Activated T-cell treated with anti-CD3 and anti-CD28 coated beads, Interleukin-2, amount 50 U/mL, for 4 hours (primary cell): ENCODE data around the gene TSPAN14. TPM values are rescaled to one million over a fixed set of nuclear protein-coding genes. Genes with fewer than 3 reads are reported as not detected.

Source experiments
- ATAC-seq, 2 donors: fragments of 200-7000 bp; cut with Tn5 transposase; one replicate each; pipeline ENCODE4 v1.10.0; 2021
- DNase-seq: peaks from one replicate; pipeline ENCODE4 v3.0.0-alpha.2; 2020
- H3K27me3 Mint-ChIP-seq: one replicate; pipeline ENCODE4 v1.8.0; 2021; ENCODE audit warnings: low read depth, mixed read lengths
- H3K36me3 Mint-ChIP-seq: one replicate; pipeline ENCODE4 v1.8.0; 2022; ENCODE audit warnings: mixed read lengths; ENCODE audit not compliant: insufficient read depth
- H3K4me1 Mint-ChIP-seq: one replicate; pipeline ENCODE4 v1.8.0; 2021; ENCODE audit warnings: low read depth, mixed read lengths
- H3K4me3 Mint-ChIP-seq: one replicate; pipeline ENCODE4 v1.8.0; 2021; ENCODE audit warnings: mild to moderate bottlenecking, moderate library complexity, mixed read lengths
- H3K9me3 Mint-ChIP-seq: one replicate; pipeline ENCODE4 v1.8.0; 2021; ENCODE audit warnings: mixed read lengths
- total RNA-seq, 3 donors: library from RNA; stranded (reverse); gene quantifications; one replicate each; pipeline ENCODE4 v1.2.1, GENCODE V29; 2021

Gene TSPAN14
- total RNA-seq, 3 donors from 2014 or later, result 31.8 to 36.2 (median 35.0) TPM

DNA sequence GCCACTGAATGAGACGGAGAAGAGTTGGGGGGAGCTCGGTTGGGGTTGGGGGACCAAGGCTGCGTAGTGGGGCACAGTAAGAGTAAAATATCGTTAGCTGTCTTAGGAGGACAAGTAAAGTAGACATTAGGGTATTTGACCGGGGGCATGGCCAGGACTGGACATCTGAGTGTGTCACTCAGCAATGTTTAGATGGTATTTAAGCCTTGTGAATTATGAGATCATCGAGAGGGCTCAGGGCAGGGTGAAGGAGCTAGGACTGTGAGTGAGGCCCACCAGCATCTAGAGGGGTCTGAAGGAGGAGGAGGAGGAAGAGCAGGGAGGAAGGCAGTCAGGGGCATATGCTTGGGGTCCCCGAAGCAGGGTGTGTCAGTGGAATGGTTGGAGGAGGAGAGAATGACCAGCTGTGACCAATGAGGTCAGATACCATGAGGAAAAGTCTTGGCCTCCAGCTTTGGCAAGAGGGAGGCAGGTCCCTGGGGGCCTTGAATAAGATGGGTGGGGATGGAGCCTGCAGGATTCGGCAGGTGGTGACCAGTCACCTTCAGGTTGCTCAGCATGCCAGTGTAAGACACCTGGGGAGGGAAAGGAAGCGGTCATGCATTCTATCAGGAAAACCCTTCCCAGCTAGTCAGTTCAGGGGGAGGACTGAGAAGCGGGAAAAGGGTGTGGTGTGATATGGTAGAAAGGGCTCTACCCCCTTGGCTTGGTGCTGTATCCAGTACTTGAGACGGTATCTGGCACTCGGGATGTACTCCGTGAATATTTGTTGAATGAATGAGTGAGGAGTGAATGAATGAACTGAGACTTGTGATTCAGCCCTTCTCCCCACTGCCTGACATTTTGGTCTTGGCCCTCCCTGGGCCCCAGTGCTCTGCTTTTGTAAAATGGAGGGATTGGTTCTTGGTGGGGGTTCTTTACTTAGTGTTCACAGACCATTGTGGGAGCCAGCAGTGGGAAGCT lies 48.8 kb downstream of the TSPAN14 start:
- Mint-ChIP-seq H3K9me3 (no peaks in the 10 kb centered on the region), H3K27me3 (no peaks in the 10 kb centered on the region), H3K4me1 (peaks cover 80% of the 10 kb centered on the region), H3K36me3 (peaks cover 13% of the 10 kb centered on the region), H3K4me3 (no peak overlapping the region)
- ATAC-seq (no peak), DNase-seq (no peak)

DNA sequence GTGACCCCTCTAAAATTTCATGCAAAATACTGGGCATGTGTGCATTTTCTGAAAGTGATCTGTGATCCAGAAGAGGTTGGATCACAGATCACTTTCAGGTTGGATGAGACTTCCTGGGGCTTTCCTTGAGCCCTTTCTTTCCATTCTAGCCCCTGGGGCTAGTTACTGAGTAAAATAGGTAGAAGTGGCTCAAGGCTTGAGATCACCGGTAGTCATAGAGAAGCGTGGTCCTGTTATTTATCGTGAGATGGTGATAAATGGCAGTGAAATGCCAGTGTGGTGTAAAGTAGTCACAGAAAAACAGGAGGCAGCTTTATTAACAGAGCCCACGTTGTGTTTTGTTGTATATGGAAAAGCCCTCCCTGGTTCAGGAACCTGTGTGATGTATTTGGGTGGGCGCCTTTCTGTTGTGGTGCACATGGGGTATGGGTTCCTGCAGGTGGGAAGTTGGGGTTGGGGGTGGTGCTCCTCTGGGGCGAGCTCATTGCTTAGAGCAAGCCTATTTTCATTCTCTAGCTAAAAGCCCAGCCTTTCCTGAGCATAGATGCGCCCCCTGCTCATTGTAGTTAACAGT lies 49.6 kb downstream of the TSPAN14 start:
- Mint-ChIP-seq H3K4me1 (peaks cover 73% of the 10 kb centered on the region), H3K4me3 (no peak overlapping the region), H3K36me3 (peaks cover 13% of the 10 kb centered on the region), H3K27me3 (no peaks in the 10 kb centered on the region), H3K9me3 (no peaks in the 10 kb centered on the region)
- DNase-seq, result no peak
- ATAC-seq, result no peak

DNA sequence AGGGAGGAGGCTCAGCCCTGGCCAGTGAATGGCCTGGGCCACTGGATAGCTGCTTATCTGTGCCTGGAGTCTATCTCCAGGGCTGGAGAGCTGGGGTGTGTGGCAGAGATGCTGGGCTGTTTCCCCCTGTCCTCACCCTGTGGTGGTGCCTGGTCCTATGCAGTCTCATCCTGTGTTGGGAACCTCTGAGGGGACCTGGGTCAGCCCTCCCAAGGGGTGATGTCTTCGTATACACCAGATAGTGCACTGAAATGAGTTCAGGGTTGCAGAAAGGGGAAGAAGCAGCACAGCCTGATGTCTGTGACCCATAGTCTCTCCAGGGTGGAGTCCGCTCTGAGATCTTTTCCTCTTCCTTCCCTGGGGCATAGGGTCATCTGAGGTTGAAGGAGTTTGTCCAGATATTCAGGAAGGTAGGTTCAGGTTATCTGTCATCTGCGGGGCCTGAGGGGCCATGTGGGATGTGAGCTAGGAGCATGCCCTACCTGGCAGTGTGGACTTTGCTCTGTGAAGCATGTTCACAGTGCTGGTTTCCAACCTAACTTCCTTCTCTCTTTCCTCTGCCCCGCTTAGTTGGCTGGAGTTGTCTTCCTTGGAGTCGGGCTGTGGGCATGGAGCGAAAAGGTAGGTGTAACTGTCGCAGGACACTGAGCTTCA lies 50.2 kb downstream of the TSPAN14 start:
- no peaks in the 10 kb centered on the region for H3K27me3 Mint-ChIP-seq
- H3K9me3 Mint-ChIP-seq, result no peaks in the 10 kb centered on the region
- peaks cover 13% of the 10 kb centered on the region for H3K36me3 Mint-ChIP-seq
- H3K4me3 Mint-ChIP-seq, result no peak overlapping the region
- no peak for ATAC-seq
- DNase-seq, result no peak
- peaks cover 68% of the 10 kb centered on the region for H3K4me1 Mint-ChIP-seq

DNA sequence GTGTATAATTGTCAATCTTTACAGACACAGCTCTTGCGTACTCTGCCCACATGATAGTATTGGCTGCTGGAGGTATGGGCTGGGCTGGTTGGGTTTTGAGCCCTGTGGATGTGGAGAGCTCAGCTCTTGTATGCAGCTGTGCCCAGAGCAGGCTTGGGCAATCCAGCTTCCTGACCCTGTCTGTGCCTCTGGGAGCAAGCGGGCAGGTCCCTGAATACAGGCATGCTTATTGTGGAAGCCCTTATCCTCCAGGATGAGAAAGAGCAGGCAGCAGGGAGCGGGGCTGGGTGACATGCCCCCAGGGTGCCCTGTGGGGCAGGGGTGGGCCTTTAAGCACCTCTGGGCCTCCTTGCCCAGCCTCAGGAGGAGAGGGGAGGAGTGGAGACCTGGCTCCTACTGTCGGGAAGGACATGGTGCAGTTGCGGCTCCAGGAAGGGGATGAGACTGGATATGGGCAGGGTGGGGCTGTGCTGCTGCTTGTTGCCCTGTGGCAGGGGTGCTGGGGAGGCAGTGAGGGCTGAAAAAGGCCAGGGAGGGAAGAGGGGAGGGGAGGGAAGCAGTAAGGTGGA lies 50.9 kb downstream of the TSPAN14 start:
- Mint-ChIP-seq H3K4me3 (no peak overlapping the region), H3K9me3 (no peaks in the 10 kb centered on the region)
- ATAC-seq, result no peak

DNA sequence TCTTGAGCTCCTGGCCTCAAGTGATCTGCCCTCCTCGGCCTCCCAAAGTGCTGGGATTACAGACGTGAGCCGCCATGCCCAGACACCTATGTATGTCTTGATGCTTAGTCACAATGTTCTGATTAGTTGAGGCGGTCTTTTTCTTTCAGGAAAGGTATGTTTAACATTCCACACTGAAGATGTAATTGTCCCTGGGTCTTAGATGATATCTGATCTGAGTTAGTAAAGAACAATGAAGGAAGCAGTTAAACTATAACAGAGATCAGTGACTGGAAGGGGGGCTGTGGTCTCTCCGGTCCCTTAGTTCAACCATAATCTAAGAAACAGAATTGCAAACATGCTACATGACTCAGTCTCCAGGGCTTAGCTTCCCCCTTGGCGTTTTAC lies 52.1 kb downstream of the TSPAN14 start:
- H3K4me1 Mint-ChIP-seq, result peaks cover 59% of the 10 kb centered on the region
- H3K9me3 Mint-ChIP-seq, result no peaks in the 10 kb centered on the region
- DNase-seq, result no peak
- H3K36me3 Mint-ChIP-seq, result peaks cover 20% of the 10 kb centered on the region
- no peaks in the 10 kb centered on the region for H3K27me3 Mint-ChIP-seq
- no peak overlapping the region for H3K4me3 Mint-ChIP-seq
- no peak for ATAC-seq

More for the DNA sequence above, 50.9 kb downstream of the TSPAN14 start:
- H3K27me3 Mint-ChIP-seq, result no peaks in the 10 kb centered on the region
- peaks cover 62% of the 10 kb centered on the region for H3K4me1 Mint-ChIP-seq
- DNase-seq, result no peak
- peaks cover 16% of the 10 kb centered on the region for H3K36me3 Mint-ChIP-seq

DNA sequence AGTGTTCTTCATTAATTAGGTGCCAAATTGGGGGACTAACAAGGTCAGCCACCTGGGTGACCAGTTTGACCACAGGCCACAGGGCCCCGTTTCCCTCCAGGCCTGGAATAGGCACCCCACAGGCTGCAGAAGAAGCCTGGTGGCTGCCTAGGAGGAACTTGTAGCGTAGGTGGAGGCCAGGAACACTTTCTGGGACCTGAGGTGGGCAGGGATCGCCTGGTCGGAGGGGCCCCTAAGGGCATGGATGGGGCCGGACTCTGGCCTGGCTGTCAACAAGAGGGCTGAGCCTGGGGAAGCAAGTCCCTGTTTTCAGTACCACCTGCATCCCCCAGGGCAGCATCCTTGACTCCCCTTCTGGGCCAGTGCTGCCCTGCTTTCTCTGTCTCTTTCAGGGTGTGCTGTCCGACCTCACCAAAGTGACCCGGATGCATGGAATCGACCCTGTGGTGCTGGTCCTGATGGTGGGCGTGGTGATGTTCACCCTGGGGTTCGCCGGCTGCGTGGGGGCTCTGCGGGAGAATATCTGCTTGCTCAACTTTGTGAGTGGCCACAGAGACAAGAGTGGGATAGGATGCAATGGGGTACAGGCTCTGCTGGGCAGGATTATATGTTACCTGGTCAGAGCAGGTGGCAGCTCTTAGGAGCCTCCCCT lies 52.9 kb downstream of the TSPAN14 start:
- DNase-seq (no peak), ATAC-seq (no peak)
- Mint-ChIP-seq H3K36me3 (peaks cover 16% of the 10 kb centered on the region), H3K9me3 (no peaks in the 10 kb centered on the region), H3K4me3 (no peak overlapping the region), H3K4me1 (peaks cover 57% of the 10 kb centered on the region), H3K27me3 (no peaks in the 10 kb centered on the region)

DNA sequence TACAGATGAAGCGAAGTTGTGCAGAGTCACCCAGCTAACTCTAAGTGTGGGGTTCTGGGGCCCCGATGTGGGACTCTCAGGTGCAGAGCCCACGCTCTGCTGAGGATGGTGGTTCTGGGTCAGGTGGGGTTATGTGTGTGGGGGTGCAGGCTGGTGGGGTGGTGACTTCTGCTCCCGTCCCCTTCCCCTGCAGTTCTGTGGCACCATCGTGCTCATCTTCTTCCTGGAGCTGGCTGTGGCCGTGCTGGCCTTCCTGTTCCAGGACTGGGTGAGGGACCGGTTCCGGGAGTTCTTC lies 54.9 kb downstream of the TSPAN14 start:
- no peaks in the 10 kb centered on the region for H3K27me3 Mint-ChIP-seq
- no peak overlapping the region for H3K4me3 Mint-ChIP-seq
- ATAC-seq, result no peak
- peaks cover 21% of the 10 kb centered on the region for H3K36me3 Mint-ChIP-seq
- H3K9me3 Mint-ChIP-seq, result no peaks in the 10 kb centered on the region
- H3K4me1 Mint-ChIP-seq, result peaks cover 37% of the 10 kb centered on the region
- no peak for DNase-seq

DNA sequence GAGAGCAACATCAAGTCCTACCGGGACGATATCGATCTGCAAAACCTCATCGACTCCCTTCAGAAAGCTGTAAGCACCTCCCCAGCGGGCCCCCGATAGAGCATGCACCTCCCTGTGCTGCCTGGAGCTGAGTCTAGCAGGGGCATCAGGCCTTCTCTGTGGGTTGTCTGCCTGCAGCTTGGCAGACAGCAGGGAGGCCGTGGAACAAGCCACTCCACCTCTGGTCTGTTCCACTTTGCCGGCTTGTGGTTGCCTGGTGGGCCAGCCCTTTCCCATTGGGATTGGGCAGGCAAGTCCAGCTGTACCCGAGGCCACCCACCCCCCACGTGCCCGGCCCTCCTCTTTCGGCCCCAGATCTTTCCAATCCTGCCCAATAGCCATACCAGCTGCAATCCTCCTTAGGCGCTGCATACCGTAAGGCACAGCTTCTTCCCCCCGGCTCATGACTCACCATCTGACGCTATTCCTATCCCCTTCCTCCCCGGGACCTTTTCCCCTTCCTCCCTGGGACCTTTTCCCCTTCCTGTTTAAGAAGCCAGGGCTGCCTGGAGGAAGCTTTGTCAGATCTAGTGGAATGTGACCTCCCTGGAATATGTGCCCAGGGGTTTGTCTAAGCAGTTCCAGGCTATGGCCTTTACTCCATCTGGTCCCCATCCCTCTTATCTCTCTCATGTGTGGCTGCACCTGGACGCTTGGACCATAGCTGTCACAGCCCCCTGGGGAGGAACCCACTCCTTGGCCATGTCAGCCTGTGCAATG lies 55.5 kb downstream of the TSPAN14 start:
- H3K36me3 Mint-ChIP-seq, result peaks cover 26% of the 10 kb centered on the region
- H3K27me3 Mint-ChIP-seq, result no peaks in the 10 kb centered on the region
- H3K9me3 Mint-ChIP-seq, result no peaks in the 10 kb centered on the region
- H3K4me3 Mint-ChIP-seq, result no peak overlapping the region
- DNase-seq (no peak), ATAC-seq (no peak)
- H3K4me1 Mint-ChIP-seq, result peaks cover 31% of the 10 kb centered on the region

DNA sequence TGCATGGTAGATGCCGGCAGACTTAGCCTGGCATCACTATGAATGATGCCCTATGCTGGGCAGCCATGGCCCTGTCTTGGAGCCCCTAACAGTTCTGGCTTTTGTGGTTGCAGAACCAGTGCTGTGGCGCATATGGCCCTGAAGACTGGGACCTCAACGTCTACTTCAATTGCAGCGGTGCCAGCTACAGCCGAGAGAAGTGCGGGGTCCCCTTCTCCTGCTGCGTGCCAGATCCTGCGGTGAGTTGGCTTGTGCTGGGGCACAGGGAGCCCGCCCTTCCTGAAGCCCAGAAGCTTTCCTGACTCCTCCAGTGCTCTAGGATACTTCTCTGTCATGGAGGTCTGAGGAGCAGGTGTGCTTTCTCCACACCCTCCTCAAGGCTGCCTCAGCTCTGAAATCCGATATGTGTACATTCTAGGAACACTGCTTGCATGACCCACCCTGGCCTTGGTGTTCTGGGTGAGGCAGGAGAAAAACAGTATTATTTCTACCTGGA lies 58.0 kb downstream of the TSPAN14 start:
- DNase-seq, result no peak
- H3K27me3 Mint-ChIP-seq, result no peaks in the 10 kb centered on the region
- H3K4me1 Mint-ChIP-seq, result peaks cover 17% of the 10 kb centered on the region

DNA sequence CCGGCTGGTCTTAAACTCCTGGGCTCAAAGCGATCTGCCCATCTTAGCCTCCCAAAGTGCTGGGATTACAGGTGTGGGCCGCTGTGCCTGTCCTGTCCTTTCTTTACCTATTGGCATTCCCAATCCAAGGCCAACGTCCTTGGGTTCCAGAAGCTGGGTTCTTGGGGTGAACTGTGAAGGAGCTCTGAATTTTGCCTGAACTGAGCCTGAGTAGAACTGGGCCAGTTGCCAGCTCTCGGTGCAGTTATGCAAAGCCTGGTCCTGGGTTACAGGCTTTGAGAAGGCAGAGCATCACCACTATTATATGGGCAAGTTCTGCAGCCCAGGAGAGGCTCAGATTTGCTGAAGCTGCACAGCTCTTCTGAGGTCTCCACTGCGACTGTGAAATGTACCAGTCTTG lies 59.0 kb downstream of the TSPAN14 start:
- H3K4me1 Mint-ChIP-seq, result peaks cover 17% of the 10 kb centered on the region

More for the DNA sequence above, 58.0 kb downstream of the TSPAN14 start:
- no peak for ATAC-seq
- Mint-ChIP-seq H3K36me3 (peaks cover 28% of the 10 kb centered on the region), H3K9me3 (no peaks in the 10 kb centered on the region), H3K4me3 (no peak overlapping the region)

DNA sequence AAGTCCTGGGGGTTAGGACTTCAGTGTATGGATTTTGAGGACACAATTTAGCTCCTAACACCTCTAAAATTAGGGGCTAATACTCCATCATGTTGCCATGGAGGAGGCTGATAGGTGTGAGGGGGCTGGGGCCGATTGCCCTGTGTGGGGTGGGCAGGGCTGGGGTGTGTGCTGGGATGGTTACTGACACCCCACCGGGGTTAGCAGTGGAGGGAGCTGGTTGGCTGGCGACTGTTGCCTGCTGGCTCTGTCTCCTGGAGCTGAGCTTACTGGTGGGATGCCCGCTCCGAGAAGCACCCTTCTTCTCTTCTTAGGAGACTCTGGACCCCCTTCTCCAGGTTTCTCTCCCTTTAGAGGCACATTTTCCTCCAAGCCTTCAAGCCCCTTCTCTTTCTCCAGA lies 61.4 kb downstream of the TSPAN14 start:
- H3K36me3 Mint-ChIP-seq, result peaks cover 33% of the 10 kb centered on the region
- no peaks in the 10 kb centered on the region for H3K9me3 Mint-ChIP-seq
- H3K4me3 Mint-ChIP-seq, result no peak overlapping the region
- ATAC-seq, result no peak
- no peaks in the 10 kb centered on the region for H3K27me3 Mint-ChIP-seq
- H3K4me1 Mint-ChIP-seq, result peaks cover 18% of the 10 kb centered on the region
- no peak for DNase-seq

More for the DNA sequence above, 59.0 kb downstream of the TSPAN14 start:
- H3K9me3 Mint-ChIP-seq, result no peaks in the 10 kb centered on the region
- H3K36me3 Mint-ChIP-seq, result peaks cover 29% of the 10 kb centered on the region
- no peak overlapping the region for H3K4me3 Mint-ChIP-seq
- DNase-seq (no peak), ATAC-seq (no peak)
- H3K27me3 Mint-ChIP-seq, result no peaks in the 10 kb centered on the region

DNA sequence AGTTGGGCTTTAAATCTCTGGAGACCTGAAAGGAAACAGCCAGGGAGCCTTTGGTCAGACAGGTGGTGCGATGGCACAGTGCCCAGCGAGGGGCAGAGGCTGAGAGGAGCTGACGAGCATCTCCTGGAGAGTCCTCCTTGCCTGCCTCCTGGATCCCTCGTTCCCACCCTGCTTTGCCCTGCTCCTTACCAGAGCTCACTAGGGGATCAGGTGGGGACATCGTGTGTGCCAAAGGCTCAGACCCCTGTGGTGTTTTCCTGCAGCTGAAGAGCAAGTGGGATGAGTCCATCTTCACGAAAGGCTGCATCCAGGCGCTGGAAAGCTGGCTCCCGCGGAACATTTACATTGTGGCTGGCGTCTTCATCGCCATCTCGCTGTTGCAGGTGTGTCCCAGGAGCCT lies 61.8 kb downstream of the TSPAN14 start:
- peaks cover 37% of the 10 kb centered on the region for H3K36me3 Mint-ChIP-seq
- no peaks in the 10 kb centered on the region for H3K9me3 Mint-ChIP-seq
- H3K4me3 Mint-ChIP-seq, result no peak overlapping the region
- peaks cover 18% of the 10 kb centered on the region for H3K4me1 Mint-ChIP-seq
- DNase-seq (no peak), ATAC-seq (no peak)
- no peaks in the 10 kb centered on the region for H3K27me3 Mint-ChIP-seq

DNA sequence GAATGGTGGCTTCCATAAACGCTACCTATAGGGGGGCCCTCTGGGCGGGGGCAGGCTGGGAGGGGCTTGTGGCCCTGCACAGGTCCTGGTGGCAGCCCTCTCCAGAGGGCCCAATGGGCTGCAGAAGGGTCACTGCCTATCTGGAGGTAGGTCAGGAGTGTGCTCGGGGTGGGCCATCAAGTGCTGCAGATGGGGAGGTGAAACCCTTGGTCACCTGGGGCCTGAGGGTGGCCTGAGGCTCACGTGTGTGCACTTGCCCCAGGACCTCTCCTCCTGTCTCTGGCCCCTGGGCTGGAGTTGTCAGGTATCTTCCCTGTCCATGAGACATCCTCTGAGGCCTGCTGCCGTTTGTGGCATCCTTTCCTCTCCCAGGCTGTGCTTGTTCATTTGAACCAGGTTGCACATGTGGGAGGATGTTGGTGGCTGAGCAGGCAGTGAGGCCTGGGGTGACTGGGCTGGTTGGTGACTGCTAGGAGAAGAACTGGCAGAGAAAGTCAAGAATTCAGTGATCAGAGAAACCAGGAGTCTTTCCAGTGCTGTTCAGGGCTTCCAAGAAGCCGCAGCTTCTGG lies 62.5 kb downstream of the TSPAN14 start:
- DNase-seq (no peak), ATAC-seq (no peak)
- Mint-ChIP-seq H3K36me3 (peaks cover 38% of the 10 kb centered on the region), H3K4me1 (peaks cover 12% of the 10 kb centered on the region), H3K4me3 (no peak overlapping the region), H3K27me3 (no peaks in the 10 kb centered on the region), H3K9me3 (no peaks in the 10 kb centered on the region)
